GM12865 (cell line): ENCODE measurements around the gene PEAR1.

ENCODE experiments used
- DNase-seq: peaks from one replicate; pipeline ENCODE4 v3.0.0; 2010; ENCODE audit warnings: low read depth
- H3K4me3 ChIP-seq: 2 replicates; pipeline ENCODE4 v1.5.1; 2011; ENCODE audit warnings: mild to moderate bottlenecking, low read depth, low read length, control low read depth
- TF ChIP-seq, protein P1 (sequence below): IDR thresholded peaks from 2 replicates; pipeline ENCODE4 v1.5.1; 2011; ENCODE audit warnings: low read length, control low read depth, low read depth, inconsistent platforms; ENCODE audit not compliant: insufficient read depth; ENCODE audit errors: missing control alignments

The PEAR1 gene

DNA sequence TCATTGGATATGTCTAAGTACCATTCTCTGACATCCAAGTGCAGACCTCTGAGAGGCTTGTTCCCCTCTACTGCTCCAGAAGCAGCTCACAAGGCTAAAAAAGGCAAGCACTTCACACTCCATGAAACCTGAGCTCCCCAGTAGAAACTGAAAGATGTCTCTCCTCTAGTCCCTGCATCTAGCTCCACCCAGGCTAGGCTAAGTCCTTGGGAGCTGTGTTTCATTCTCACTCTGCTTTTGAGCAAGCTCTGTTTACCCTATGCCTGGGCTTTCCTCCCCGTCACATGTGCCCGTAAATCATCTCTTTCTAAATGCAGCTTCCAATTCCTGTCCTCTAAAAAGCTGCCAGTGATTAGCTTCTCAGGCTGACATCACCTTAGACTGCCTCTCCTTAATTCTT, 65.9 kb downstream of the PEAR1 start:
- TF ChIP-seq, protein P1, sequence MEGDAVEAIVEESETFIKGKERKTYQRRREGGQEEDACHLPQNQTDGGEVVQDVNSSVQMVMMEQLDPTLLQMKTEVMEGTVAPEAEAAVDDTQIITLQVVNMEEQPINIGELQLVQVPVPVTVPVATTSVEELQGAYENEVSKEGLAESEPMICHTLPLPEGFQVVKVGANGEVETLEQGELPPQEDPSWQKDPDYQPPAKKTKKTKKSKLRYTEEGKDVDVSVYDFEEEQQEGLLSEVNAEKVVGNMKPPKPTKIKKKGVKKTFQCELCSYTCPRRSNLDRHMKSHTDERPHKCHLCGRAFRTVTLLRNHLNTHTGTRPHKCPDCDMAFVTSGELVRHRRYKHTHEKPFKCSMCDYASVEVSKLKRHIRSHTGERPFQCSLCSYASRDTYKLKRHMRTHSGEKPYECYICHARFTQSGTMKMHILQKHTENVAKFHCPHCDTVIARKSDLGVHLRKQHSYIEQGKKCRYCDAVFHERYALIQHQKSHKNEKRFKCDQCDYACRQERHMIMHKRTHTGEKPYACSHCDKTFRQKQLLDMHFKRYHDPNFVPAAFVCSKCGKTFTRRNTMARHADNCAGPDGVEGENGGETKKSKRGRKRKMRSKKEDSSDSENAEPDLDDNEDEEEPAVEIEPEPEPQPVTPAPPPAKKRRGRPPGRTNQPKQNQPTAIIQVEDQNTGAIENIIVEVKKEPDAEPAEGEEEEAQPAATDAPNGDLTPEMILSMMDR: no peak
- peak; percentile 50 for DNase-seq
- no peak overlapping the region for H3K4me3 ChIP-seq

DNA sequence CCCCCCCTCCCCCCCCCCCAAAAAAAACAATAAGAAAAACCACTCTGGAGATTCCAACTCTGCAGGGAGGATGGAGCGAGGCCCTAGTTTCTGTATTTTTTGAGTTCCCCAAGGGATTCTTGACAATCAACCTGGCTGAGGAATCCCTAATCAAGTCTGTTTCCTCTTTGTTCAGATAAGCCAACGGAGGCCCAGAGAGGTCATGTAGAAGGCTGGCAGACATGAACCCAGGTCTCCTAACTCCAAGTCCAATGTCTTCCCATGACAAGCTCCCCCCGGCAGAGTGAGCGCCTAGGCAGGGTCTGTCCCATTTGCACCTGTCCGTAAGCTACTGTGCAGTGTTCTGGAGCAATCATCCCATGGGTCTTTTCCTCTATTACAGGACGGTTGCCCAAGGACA, 66.4 kb downstream of the PEAR1 start:
- no peak for DNase-seq
- no peak overlapping the region for H3K4me3 ChIP-seq
- TF ChIP-seq, protein P1: no peak

DNA sequence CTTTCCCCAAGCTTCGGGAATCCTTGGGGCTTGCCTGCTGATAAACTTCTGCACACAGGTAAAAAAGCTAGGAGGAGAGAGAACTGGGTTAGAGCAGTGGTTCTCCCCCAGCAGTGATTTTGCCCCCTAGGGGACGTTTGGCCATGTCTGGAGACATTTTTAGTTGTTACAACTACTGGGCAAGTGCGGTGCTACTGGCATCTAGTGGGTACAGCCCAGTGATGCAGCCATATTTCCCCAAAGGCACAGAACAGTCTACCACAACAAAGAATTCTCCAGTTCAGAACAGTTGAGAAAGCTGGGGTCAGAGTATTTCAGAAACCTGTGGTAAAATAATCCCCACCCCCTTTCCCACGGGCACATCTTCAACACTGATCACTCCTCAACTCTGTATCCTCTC, 68.2 kb downstream of the PEAR1 start:
- no peak overlapping the region for H3K4me3 ChIP-seq
- peak; percentile 65 for DNase-seq
- TF ChIP-seq, protein P1: peak; percentile 50

DNA sequence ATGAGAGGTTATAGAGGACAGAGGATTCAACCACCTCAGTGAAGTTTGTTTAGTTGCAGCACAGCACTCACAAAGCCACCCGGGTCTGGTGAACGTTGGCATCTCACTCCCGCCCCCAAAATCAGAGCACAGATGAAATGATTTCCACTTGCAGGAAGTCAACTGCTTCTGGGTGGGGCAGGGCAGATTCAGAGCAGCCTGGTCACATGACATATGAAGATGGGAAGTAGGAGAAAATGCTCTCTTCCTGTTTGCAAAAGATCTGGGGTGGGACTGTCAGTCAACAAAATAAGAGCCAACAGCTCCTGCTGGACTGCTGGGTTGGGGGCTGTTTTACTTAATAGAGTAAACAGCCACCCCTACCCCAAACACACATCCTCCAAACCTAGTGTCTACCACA, 70.1 kb downstream of the PEAR1 start:
- peak; percentile 42 for DNase-seq
- TF ChIP-seq, protein P1: no peak

DNA sequence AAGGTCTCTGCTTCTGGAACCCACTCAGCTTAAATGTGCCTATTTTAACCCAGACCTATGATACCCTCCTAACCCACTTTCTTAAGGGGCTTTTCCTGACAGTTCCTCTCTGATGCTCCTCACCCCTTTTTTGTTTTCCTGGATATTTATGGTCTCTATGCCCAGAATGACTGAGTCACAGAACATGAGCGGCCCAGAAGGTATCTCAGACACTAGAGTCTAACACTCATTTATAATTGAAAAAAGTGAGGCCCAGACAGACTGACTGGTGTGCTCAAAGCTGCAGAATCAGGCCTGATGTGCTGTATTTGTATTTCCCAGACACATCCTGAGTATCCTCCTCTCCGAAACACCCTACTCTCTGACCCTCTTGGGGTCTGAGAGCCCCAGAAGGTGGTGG, 70.9 kb downstream of the PEAR1 start:
- TF ChIP-seq, protein P1: no peak
- H3K4me3 ChIP-seq: no peak overlapping the region
- no peak for DNase-seq

More for the DNA sequence above, 70.1 kb downstream of the PEAR1 start:
- H3K4me3 ChIP-seq: no peak overlapping the region
